Keratinocyte (primary cell): ENCODE measurements around the gene SCCPDH. TPM values are rescaled to one million over a fixed set of nuclear protein-coding genes. Genes with fewer than 3 reads are reported as not detected.

ENCODE experiments used
- DNase-seq: peaks from one replicate; pipeline ENCODE4 v3.0.0-alpha.2; 2011; ENCODE audit warnings: low read depth, missing footprints, low spot score
- FAIRE-seq: peaks from 2 replicates; lab custom pipeline; 2011; peaks lifted over from hg19 to GRCh38; lab: Jason Lieb, UNC
- H2AFZ ChIP-seq: 2 replicates; pipeline ENCODE4 v1.6.0; 2012; ENCODE audit warnings: low read length, control low read depth, inconsistent platforms; ENCODE audit not compliant: control insufficient read depth
- H3K27ac ChIP-seq: 2 replicates; pipeline ENCODE4 v1.5.1; 2011; ENCODE audit warnings: low read length; ENCODE audit not compliant: control insufficient read depth, insufficient read depth
- H3K27me3 ChIP-seq: 3 replicates; pipeline ENCODE4 v1.6.0; 2011; ENCODE audit warnings: low read length; ENCODE audit not compliant: control insufficient read depth, insufficient read depth; ENCODE audit errors: extremely low read depth
- H3K36me3 ChIP-seq, 2 experiments: 2 replicates in 1 of 2; 3 replicates in 1 of 2; pipeline ENCODE4 v1.5.1; 2011; ENCODE audit warnings: low read length in 2 of 2, mild to moderate bottlenecking in 1 of 2; ENCODE audit not compliant: control insufficient read depth in 2 of 2, insufficient read depth in 2 of 2; ENCODE audit errors: extremely low read depth in 1 of 2
- H3K4me1 ChIP-seq: 3 replicates; pipeline ENCODE4 v1.5.1; 2011; ENCODE audit warnings: low read length; ENCODE audit not compliant: control insufficient read depth, insufficient read depth; ENCODE audit errors: extremely low read depth
- H3K4me2 ChIP-seq: 3 replicates; pipeline ENCODE4 v1.6.0; 2011; ENCODE audit warnings: low read depth, low read length; ENCODE audit not compliant: control insufficient read depth, insufficient read depth; ENCODE audit errors: extremely low read depth
- H3K4me3 ChIP-seq, 3 experiments: fragments of 200-600 bp in 1 of 3; sonication (generic) in 1 of 3; 2 replicates in 2 of 3; 3 replicates in 1 of 3; pipeline ENCODE4 v1.5.1; 2011 to 2016; ENCODE audit warnings: low read length in 3 of 3, mild to moderate bottlenecking in 3 of 3, control low read depth in 2 of 3, inconsistent platforms in 1 of 3, low read depth in 1 of 3, mixed read lengths in 1 of 3, mixed run types in 1 of 3, moderate library complexity in 1 of 3; ENCODE audit not compliant: control insufficient read depth in 2 of 3, insufficient read depth in 2 of 3; ENCODE audit errors: extremely low read depth in 1 of 3
- H3K79me2 ChIP-seq: 2 replicates; pipeline ENCODE4 v1.6.0; 2012; ENCODE audit warnings: low read length; ENCODE audit not compliant: control insufficient read depth, insufficient read depth
- H3K9ac ChIP-seq: 3 replicates; pipeline ENCODE4 v1.6.0; 2011; ENCODE audit warnings: low read length; ENCODE audit not compliant: control insufficient read depth, insufficient read depth; ENCODE audit errors: extremely low read depth
- H3K9me1 ChIP-seq: 3 replicates; pipeline ENCODE4 v1.6.0; 2011; ENCODE audit warnings: low read length; ENCODE audit not compliant: control insufficient read depth, insufficient read depth; ENCODE audit errors: extremely low read depth
- H3K9me3 ChIP-seq: 2 replicates; pipeline ENCODE4 v1.5.1; 2012; ENCODE audit warnings: low read depth, low read length; ENCODE audit not compliant: control insufficient read depth
- H4K20me1 ChIP-seq: 3 replicates; pipeline ENCODE4 v1.6.0; 2011; ENCODE audit warnings: low read length; ENCODE audit not compliant: control insufficient read depth, insufficient read depth; ENCODE audit errors: extremely low read depth
- CTCF ChIP-seq, 3 experiments: IDR thresholded peaks in 1 of 3; conservative IDR thresholded peaks in 1 of 3; optimal IDR thresholded peaks in 1 of 3; 2 replicates in 2 of 3; 3 replicates in 1 of 3; pipeline versions ENCODE3 to v1.5.1; 2011; ENCODE audit warnings: low read length in 3 of 3, mild to moderate bottlenecking in 3 of 3, moderate library complexity in 2 of 3, control low read depth in 1 of 3, inconsistent platforms in 1 of 3; ENCODE audit not compliant: insufficient read depth in 2 of 3; ENCODE audit errors: extremely low read depth in 1 of 3
- EZH2 ChIP-seq: IDR thresholded peaks from one replicate; pipeline ENCODE4 v1.6.1; 2012; ENCODE audit warnings: inconsistent platforms, mild to moderate bottlenecking, low read length, moderate library complexity
- dilution Hi-C: fragments of 300-500 bp; cut with MboI; formaldehyde crosslinking; loops from one replicate; pipeline ENCODE4 v1.7.0; 2020; ENCODE audit warnings: low sequenced_read_pairs; ENCODE audit not compliant: extremely low pct_ligation_motif_present
- polyA plus RNA-seq, 5 experiments: library from polyadenylated mRNA; depleted of rRNA in 3 of 5; stranded (reverse) in 3 of 5; stranded (forward) in 1 of 5; unstranded in 1 of 5; fragments of >200 nt; gene quantifications; 1 replicate in 1 of 5; 2 replicates in 3 of 5; 3 replicates in 1 of 5; pipeline versions ENCODE4 v1.2.1 to v1.2.3, GENCODE V29; 2011 to 2012; ENCODE audit warnings: missing spikeins in 2 of 5, low read depth in 1 of 5, low replicate concordance in 1 of 5

The SCCPDH gene
- polyA plus RNA-seq, 1 donor (not counting 4 experiments of a cell fraction or from before 2014, with no cell fraction given), result 4.3 TPM

GRCh38 chr1:246695136-246695535 is 29.1 kb upstream of the SCCPDH start:
- dilution Hi-C loops, result no loop called here
- no peak overlapping the region for H2AFZ ChIP-seq
- no peak for DNase-seq
- H4K20me1 ChIP-seq, result no peaks in the 10 kb centered on the region
- H3K4me2 ChIP-seq, result no peak overlapping the region
- FAIRE-seq, result no peak
- no peaks in the 10 kb centered on the region for H3K9me1 ChIP-seq
- TF ChIP-seq CTCF (optimal IDR thresholded peaks at IDR 0.05 in 1 of 3, IDR thresholded peaks at IDR 0.05 in 1 of 3, conservative IDR thresholded peaks at IDR 0.05 in 1 of 3; ENCODE audit: extremely low read depth in 1 of 3, insufficient read depth in 2 of 3, low read length in 3 of 3) (no peak), EZH2 (no peak)
- no peak overlapping the region for H3K27ac ChIP-seq
- no peaks in the 10 kb centered on the region for H3K27me3 ChIP-seq
- H3K4me1 ChIP-seq, result peaks cover 4% of the 10 kb centered on the region
- H3K9ac ChIP-seq, result no peak overlapping the region
- H3K9me3 ChIP-seq, result no peaks in the 10 kb centered on the region
- no peaks in the 10 kb centered on the region for H3K36me3 ChIP-seq
- H3K79me2 ChIP-seq, result no peaks in the 10 kb centered on the region
- no peak overlapping the region for H3K4me3 ChIP-seq

- Histone ChIP-seq H3K4me2 (no peak overlapping the region), H3K27me3 (no peaks in the 10 kb centered on the region), H3K9me3 (no peaks in the 10 kb centered on the region), H3K4me1 (peaks cover 4% of the 10 kb centered on the region), H2AFZ (no peak overlapping the region), H4K20me1 (no peaks in the 10 kb centered on the region), H3K9me1 (no peaks in the 10 kb centered on the region), H3K4me3 (no peak overlapping the region), H3K36me3 (no peaks in the 10 kb centered on the region), H3K9ac (no peak overlapping the region), H3K79me2 (no peaks in the 10 kb centered on the region), H3K27ac (no peak overlapping the region)
- dilution Hi-C loops, result no loop called here
- no peak for FAIRE-seq
- no peak for DNase-seq
- no peak for TF ChIP-seq EZH2
- TF ChIP-seq CTCF (optimal IDR thresholded peaks at IDR 0.05 in 1 of 3, IDR thresholded peaks at IDR 0.05 in 1 of 3, conservative IDR thresholded peaks at IDR 0.05 in 1 of 3; ENCODE audit: extremely low read depth in 1 of 3, insufficient read depth in 2 of 3, low read length in 3 of 3), result no peak
Observed at GRCh38 chr1:246695666-246696065, 28.5 kb upstream of the SCCPDH start.
